Measurements from ENCODE around the gene PSG7.
A peak's percentile ranks its signal among the peaks of the same experiment; 100 is the strongest.
"Not testable (repeated sequence)": the region's sequence is repeated elsewhere in the genome, so short reads cannot be mapped to it uniquely, and the experiment has no call there.

The PSG7 gene

DNA sequence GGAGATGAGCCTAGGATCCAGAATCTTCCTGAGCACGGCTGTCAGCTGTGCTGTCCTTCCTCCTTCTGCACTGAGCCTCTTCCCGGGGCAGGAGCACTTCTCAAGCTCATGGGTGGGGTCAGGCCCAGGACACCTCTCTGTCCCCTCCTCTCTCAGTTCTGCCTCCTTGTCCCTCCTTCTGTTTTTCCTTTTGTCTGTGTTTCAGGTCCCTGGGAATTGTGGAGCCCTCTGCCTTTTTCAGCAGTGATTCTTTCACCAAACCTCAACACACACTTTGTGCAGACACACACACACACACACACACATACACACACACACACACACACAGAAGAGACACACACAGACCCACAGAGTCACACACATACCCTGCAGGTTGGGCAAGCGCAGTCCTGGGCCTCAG is at the start of gene PSG7:
PSG7 (minus strand) TSS at position 101 of the 400 bp plus-strand sequence. CDS start 131 bp downstream, outside the sequence.
- not testable (repeated sequence) for DNase-seq

DNA sequence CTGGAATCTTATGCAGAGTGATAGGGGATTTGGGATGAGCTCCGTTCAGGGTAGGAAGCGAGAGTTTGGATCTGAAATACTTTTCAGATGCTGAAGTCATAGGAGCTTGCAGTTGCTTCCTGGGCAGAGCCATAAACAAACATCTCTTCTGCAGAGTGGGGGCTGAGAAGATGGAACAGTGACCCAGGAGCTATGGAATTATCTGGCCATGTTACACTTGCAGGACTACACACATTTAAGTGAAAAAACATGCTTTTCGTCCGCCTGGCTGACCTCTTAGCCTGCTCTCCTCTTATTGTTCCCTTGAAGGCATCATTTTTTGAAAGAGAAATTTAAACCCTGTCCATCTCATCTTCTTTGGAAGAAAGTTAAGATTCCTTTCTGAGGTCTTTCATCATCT is 48.6 kb upstream of the PSG7 start:
- no peak for DNase-seq

DNA sequence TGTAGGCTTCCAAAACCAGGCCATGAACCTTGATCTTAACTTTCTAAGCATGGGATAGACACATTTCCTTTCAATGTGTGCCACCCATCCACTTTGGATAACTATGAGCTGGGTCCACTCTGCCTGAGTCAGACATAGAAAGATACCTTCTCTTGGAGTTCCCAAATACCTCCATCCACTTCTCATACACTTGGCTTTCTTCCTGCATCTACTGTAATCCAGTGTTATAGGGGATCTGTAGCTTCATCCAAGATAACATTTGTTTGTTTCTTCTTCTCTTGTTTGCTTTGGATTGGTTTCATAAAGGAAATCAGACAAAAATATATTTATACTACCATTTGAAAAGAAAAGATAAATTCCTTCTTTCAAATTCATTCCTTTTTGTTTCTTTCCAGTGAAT is 45.1 kb upstream of the PSG7 start:
- DNase-seq, result not testable (repeated sequence)

DNA sequence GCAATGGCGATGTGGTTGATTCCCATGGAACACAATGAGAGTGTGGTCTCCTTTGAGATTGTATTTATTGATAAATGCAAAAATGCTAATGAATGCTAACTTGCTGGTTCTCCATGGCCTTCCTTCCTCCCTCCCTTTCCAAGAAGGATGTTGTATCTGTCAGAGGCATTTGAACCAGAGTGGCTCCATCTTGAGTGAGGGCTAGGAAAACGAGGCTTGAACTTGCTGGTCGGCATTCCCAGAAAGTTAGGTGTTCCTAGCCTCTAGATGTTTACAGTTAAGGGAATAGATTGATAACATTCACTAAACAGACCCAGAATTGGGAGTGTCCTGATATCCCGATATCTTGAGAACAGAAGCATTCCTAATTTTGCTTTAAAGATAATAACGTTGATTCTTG is 34.4 kb upstream of the PSG7 start:
- DNase-seq, result not testable (repeated sequence)

DNA sequence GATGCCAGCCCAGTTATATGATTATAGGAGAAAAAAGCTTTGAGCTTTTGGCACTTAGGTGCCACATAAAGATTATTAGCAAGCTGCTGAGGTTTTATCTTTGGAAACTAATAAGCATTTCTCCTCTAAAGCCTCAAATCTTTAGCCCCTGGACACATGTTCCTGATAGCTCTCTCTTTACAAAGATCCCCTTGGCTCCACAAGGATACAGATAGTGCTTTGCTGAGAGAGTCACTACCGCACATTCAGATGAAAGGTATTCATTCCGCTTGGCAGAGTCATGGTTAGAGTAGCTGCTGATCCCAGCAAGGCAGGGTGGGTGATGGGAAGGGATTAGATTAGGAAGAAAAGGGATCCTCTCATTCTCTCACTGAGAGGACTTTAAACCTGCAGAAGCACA is 28.2 kb upstream of the PSG7 start:
- DNase-seq, result no peak

DNA sequence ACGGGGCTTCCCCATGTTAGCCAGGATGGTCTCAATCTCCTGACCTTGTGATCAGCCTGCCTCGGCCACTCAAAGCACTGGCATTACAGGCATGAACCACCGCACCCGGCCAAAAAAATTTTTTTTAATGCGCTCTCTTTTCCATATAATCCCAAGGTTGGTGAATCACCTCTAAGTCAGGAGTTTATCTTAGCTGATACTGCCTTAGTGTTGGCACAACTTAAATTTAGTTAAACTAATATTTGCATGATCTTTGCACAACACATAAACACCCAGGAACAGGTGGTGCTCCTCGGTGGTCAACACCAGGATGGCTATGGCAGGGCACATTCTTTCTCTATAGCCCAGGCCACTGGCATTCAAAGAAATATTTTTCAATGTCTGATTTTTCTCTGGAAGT is 24.1 kb upstream of the PSG7 start:
- no peak for DNase-seq

DNA sequence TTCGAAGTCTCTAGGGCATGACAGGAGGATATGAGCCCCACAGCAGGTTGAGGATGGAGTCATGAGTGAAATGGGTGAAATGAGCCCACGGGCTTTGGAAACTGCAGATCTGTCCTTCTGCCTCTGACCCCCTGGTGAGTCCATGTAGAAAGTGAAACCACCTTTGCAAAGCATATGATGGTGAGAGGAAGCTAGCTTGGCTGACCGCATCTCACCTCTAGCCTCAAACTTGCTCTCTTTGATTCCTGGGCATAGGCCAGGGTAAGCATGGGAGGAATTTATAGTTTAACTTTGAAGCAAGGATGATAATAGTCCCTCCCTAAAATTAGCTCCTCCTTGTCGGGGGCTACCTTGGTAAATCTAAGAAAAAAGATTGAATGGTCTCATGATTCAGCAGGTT is 15.1 kb upstream of the PSG7 start:
- DNase-seq, result not testable (repeated sequence)

DNA sequence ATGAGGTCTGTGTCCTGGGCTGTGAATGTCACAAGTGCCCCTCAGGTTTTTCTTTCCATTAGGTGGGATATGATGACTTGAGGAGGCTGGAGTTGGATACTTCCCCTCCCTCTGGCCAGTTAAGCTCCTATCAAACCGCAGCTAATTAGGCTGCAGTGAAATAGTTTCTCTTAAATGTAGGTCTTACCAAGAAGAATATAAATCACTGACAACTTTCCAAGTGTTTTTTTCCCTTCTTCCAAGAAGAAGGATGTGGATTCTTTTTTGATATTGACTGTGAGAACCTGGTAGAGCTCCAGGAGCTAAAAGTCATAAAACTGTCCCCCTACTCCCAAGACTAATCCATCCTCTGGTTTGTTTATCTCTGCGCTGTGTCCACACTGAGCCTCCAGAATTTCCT is 14.5 kb upstream of the PSG7 start:
- not testable (repeated sequence) for DNase-seq

DNA sequence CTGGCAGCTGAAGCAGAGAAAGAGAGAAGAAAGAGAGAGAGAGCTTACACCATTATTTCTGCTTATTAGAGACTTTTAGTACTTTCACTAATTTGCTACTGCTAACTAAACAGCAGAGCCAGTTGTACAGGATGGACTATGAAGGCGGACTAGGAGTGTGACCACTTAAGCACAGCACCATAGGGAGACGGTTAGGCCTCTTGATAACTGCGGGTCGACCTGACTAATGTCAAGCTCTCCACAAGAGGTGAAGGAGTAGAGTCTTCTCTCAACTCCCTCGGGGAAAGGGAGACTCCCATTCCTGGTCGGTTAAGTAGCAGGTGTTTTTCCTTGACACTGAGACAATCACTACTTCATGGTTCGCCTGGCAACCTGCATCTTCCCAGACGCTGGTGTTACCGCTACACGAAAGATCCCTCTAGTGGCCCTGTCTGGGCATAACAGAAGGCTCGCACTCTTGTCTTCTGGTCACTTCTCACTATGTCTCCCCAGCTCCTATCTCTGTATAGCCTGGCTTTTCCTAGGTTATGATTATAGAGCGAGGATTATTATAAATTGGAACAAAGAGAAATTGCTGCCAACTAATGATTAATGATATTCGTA is 5.3 kb upstream of the PSG7 start:
- DNase-seq, result peak in 1 of 2 experiments; percentile 28

DNA sequence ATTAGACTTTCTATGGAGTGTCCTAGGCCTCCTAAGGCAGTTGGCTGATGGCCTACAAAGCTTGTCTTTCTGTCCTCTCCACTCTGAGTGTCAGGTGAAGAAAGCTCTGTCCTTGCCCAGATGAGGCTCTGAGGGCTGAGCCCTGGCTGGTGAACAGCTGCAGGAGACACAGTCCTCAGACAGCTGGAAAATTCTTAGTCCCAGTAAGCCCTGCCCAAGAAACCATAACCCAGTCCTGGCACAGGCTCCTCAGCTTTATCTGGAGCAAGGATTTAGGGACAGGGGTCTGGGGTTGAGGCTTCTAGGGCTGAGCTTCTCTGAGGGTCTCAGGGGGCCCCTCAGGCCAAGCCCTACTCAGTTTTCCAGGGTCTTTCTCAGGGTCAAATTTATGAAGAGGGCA is 2.3 kb downstream of the PSG7 start:
- not testable (repeated sequence) for DNase-seq

DNA sequence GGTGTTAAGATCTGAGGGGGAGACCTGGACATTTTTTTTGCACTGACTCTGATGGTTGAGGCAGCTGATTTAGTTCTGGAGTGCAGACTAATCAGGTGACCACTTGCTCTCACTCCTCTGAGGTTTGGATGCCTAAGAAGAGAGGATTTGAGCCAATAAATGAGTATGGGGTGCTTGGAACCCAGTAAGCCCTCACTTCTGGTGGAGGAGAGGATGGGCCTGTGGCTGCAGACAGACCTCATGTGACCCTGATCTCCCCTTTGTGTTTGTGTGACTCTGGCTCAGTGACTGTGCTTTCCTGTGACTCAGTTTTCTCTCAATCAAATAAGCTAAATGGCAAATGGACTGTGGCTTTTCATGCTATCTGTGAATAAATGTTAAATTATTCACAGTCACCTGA is 2.8 kb downstream of the PSG7 start:
- not testable (repeated sequence) for DNase-seq

DNA sequence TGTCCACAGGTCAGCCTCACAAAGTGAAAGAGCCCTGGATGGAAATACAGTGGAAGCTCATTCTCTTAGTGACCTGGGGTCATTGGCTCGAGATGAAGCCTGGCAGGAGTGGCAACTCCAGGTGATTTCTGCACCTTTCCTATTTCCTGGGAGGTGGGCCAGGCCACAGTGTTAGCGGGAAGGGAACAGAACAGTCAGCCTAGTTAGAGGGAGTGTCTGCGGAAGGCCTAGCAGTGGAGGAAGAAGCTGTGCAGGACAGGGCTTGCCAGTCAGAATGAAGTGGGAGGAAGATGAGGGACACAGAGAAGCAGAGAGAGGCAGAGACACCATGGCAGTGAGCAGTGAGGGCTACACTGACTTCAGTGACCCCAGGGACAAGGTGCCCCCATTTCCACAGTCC is 3.6 kb downstream of the PSG7 start:
- not testable (repeated sequence) for DNase-seq

DNA sequence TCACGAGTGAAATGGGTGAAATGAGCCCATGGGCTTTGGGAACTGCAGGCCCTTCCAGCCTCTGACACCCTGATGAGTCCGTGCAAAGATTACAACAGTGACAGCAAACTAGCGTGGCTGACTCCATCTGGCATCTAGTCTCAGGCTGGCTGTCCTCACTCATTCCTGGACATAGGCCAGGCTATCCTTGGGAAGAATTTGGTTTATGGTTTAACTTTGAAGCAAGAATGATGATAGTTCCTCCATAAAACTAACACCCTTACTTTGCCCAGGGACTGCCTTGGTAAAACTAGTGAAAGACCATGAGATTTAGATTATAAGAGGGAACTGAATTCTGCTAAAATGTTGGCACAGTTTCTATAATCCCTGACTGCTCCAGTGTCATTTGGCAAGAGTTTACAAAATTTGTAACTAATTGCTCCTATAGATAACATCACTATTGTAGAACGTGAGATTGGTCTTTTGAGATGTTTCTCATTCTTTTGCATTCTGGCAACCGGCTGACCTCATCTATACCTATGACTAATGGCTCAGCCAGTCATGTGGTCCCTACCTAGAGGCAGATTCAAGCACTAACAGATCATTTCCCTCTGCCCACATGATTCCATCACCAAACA is 4.4 kb downstream of the PSG7 start:
- DNase-seq, result not testable (repeated sequence)

DNA sequence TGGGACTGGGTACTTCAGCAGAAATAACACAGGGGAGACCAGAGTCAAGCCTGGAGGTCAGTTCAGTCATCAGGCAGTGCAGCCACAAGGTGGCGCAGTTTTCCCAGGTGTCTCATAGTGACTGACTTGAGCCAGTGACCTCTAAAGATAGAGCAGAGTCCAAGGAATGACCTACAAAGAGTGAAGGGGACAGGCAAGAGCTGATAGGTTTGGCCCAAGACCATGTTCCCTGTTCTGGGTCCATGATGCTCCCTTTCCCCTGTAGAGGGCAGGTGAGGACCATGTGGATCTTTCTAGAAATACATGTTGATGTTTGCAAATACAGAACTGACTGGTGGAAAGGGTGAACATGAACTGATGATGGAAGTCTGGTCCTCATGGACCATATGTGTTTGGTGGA is 6.8 kb downstream of the PSG7 start:
- peak in 1 of 2 experiments; percentile 39 for DNase-seq

DNA sequence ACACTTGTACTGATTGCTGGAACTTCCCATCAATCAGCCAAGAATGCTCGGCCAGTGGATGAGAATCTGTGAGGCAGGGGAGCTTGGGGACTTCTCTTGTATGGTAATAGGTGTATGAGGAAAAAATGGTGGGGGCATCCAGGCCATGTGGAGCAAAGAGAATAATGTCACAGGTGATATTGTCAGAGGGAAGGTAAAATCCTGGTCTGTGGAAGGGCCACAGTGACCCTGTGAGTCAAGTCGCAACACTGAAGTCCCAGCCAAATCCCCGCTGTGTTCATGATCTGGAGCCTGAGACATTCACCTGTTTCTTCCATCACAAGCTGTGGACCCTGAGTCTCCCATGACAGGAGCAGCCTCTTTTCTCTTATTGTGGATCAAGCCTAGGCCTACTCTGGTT is 8.1 kb downstream of the PSG7 start:
- DNase-seq, result no peak

DNA sequence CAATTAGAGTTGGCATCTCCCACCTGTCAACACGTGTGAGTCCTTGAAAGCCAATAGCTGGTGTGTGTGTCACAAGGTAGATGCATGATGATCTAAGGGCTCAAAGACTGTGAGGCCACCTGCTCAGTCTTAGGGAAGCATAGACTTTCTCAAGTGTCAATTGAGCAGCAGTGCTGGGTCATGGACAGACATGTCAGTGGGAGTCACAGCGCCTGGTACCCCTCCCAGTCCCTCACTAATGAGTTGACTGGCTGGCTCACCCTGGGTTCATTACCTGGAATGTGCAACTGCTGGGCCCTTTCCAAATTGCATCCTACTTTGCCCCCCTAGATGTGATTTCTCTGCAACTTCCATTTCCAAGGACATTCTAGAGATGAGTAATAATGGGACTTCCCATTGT is 10.2 kb downstream of the PSG7 start:
- DNase-seq, result no peak

DNA sequence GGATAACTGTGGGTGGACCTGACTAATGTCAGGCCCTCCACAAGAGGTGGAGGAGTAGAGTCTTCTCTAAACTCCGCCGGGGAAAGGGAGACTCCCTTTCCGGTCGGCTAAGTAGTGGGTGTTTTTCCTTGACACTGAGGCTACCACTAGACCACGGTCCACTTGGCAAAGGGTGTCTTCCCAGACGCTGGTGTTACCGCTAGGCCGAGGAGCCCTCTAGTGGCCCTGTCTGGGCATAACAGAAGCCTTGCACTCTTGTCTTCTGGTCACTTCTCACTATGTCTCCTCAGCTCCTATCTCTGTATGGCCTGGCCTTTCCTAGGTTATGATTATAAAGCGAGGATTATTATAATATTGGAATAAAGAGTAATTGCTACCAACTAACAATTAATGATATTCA is 13.9 kb downstream of the PSG7 start:
- DNase-seq, result peak in 1 of 2 experiments; percentile 58

DNA sequence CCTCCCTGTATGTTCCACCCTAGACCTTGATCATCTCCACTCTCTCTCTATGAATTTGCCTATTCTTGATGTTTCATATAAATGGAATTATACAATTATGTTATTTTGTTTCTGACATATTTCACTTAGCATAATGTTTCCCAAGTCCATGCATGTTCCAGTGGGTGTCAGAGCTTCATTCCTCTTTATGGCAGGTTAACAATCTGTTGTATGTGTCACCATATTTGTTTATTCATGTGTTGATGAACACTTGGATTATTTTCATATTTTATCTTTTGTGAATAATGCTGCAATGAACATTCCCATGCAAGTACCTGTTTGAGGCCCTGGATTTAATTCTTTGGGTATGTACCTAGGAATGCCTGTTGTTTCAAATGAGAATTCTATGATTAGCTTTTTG is 16.0 kb downstream of the PSG7 start:
- DNase-seq, result not testable (repeated sequence)

DNA sequence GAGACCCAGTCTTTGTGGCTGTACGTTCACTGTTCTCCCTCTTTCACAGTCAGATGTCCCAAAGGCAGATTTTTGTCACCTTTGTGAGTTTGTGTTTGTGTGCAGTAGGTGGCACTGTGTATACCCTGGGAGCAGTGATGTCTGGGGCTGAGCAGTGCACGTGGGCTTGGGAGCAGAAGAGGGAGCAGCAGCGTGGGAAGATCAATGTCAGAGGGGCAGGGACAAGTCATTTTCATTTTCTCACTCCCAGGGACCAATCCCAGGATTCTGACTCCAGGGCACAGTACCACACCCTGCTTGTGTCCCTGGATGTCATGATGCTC is 17.3 kb downstream of the PSG7 start:
- no peak for DNase-seq

DNA sequence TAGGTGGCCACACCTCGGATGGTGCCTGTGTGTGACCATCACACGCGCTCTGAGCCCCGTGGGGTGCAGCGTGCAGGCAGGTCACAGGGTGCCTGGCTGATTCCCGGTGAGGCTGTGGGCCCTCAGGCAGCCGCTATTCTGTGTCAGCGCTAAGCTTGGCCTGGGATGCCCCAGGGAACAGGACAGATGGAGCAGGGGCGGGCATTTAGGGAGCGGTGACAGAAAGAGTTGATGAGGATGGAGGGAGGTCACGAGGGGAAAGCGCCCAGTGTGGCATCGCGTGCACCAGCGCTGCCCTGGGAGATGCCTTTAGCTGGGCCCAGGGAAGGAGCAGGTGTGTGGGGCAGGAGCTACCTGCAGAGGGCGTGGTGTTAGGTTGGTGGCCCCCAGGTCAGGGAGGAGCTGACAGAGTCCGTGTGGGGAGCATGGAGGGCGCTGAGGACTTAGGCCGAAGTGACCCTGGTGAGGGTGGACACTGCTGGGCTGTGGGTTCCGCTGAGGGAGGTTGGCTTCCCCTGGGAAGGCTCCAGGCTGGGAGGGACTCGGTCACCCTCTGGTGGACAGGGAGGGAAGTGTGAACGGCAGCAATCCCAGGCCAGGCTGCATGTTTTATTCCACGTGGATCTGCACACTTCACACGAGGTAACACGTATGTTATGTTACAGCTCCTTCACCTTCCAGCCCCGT is 17.8 kb downstream of the PSG7 start:
- not testable (repeated sequence) for DNase-seq

DNA sequence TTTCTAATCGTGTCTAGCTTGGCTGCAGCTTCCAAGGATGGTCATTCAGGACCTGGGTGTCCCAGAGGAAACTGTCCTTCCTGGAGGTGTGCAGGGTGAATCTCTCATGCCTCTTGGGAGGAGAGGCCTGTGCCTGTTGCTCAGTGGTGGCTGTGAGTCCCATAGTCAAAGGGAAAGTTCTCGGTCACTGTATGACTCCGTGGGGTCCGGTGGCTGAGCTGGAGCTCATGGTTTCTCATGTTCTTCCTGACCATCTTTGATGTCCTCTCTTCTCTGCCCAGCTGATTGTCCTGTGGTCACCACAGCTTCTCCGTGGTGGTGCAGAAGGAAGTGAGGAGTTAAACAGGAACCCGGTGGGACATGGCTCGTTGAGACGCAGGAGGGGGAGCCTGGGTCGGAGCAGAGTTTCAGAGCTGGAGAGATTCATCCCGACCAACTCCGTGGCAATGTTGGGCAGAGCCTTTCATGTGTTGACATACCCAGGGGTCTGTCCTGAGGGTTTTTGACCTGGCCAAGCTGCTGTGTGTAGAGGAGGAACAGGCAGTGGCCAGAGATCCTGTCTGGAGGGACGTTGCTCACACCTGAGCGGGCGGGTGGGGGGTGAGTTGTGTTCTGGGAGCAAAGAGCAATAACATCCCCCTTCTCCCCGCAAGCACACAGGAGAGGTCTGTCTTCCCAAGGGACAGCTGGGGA is 18.5 kb downstream of the PSG7 start:
- DNase-seq, result not testable (repeated sequence)

DNA sequence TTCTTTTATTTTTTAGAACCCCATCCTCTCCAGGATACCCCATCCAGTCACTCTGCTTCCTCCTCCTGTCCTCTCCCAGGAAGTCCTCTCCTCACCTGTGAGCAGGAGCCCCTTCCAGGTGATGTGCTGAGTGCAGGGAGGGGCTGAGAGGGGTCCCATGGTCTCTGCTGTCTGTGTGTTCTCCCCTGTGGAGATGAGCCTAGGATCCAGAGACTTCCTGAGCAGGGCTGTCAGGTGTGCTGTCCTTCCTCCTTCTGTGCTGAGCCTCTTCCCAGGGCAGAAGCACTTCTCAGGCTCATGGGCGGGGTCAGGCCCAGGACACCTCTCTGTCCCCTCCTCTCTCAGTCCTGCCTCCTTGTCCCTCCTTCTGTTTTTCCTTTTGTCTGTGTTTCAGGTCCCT is 19.4 kb downstream of the PSG7 start, which contains the start of gene PSG6:
PSG6 (minus strand) TSS at position 261 of the 400 bp plus-strand sequence; CDS start at position 159, 102 bp downstream.
- not testable (repeated sequence) for DNase-seq

DNA sequence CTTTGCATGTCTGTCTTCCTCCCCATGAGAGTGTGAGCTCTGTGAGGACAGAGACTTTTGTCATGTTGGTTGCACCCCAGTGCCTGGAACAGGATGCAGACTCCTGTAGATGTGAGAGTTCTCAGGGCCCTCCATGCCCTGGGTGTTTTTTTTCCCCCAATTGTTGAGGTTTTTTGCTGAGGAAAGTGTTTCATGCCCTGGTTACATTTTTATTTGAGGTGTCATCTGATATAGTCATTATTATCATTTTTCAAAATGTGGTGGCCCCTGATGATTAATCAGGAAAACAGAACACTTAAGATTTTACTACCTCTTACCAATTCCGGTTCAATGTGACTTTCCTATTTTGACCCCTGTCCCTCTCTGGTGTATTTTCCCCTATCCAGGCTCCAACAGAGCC is 20.1 kb downstream of the PSG7 start:
- DNase-seq, result not testable (repeated sequence)

DNA sequence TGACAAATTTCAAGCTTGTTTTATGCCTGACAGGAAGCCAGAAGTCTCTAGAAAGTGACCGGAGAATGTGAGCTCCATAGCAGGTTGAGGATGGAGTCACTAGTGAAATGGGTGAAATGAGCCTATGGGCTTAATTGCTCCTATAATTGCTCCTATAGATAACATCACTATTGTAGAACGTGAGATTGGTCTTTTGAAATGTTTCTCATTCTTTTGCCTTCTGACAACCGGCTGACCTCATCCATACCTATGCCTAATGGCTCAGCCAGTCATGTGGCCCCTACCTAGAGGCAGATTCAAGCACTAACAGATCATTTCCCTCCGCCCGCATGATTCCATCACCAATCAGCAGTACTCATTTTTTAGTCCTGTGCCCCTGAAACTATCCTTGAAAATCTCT is 23.5 kb downstream of the PSG7 start:
- DNase-seq, result not testable (repeated sequence)

Measured in NCI-H1930 (cell line).